ENCODE results near the gene PTPDC1.
"Not testable (repeated sequence)": the region's sequence is repeated elsewhere in the genome, so short reads cannot be mapped to it uniquely, and the experiment has no call there.

PTPDC1 gene

DNA sequence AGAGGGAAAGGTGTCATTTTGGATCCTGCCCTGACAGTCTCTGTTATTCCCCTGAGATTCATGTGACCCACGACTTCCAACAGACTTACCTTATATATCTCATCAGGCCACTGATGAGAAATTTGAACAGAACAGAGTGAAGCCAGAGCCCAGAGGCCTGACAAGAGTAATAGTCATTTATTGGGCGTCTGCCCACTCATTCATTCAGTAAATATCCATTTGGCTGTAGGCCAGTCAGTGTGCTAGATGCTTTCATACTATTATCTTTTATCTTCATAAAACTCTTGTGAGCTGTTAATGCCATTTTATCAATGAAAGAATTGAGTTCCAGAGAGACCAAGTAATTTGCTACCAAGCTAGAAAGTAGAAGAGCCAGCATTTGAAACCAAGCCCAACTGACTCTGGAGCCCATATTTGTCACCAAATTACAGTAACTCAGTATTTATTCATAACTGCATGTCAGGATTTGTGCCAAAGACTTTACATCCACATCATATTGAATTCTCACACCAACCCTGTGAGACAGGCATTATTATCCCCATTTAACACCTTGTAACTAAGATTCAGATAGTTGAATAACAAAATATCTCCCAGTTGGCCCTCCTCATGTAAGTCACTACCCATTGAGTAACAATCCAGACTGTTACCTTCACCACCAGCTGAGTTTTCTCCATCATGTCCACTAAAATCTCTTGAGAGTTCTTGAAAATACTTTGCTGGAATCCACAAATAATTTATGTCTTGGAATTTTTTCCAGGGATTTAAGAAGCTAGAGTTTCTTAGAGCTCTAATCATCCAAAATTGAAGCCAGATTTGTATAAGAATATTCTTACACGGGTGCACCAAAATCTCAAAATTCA, 2.5 kb downstream of the PTPDC1 start:
- DNase-seq (ENCODE audit: low read depth): no peak

DNA sequence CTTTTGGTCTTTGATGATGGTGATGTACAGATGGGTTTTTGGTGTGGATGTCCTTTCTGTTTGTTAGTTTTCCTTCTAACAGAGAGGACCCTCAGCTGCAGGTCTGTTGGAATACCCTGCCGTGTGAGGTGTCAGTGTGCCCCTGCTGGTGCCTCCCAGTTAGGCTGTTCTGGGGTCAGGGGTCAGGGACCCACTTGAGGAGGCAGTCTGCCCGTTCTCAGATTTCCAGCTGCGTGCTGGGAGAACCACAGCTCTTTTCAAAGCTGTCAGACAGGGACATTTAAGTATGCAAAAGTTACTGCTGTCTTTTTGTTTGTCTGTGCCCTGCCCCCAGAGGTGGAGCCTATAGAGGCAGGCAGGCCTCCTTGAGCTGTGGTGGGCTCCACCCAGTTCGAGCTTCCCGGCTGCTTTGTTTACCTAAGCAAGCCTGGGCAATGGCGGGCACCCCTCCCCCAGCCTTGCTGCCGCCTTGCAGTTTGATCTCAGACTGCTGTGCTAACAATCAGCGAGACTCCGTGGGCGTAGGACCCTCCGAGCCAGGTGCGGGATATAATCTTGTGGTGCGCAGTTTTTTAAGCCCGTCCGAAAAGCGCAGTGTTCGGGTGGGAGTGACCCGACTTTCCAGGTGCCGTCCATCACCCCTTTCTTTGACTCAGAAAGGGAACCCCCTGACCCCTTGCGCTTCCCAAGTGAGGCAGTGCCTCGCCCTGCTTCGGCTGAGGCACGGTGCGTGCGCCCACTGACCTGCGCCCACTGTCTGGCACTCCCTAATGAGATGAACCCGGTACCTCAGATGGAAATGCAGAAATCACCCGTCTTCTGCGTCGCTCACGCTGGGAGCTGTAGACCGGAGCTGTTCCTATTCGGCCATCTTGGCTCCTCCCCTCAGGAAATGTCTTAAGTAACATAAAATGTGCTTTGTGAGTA, 10.2 kb downstream of the PTPDC1 start:
- DNase-seq (ENCODE audit: low read depth): not testable (repeated sequence)

DNA sequence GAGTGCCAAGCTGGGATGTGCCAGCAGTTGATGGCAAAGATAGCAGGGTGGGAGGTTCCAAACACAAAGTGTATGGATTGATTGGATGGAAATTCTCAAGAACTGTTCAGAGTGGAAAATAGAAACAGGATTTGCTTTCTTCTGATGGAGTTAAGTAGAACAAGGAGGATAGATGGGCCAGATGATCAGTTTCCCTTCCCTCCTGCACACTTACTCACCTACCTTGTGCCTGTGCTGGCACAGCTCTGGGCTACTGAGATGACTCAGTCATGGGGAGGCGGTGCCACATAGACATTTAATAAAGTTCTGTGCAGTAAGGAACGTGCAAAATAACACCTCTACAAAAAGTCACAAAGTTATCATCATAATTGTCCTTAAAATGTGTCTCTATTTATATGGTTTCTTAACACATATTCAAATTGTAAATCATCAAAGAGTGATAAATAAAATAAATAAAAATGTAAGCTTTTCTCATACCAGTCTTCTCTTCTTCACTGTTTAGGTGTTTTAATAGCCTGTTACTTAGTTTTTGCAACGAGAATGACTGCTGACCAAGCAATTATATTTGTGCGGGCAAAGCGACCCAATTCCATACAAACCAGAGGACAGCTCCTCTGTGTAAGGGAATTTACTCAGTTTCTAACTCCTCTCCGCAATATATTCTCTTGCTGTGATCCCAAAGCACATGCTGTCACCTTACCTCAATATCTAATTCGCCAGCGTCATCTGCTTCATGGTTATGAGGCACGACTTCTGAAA, 12.7 kb downstream of the PTPDC1 start:
- no peak for DNase-seq (ENCODE audit: low read depth)

DNA sequence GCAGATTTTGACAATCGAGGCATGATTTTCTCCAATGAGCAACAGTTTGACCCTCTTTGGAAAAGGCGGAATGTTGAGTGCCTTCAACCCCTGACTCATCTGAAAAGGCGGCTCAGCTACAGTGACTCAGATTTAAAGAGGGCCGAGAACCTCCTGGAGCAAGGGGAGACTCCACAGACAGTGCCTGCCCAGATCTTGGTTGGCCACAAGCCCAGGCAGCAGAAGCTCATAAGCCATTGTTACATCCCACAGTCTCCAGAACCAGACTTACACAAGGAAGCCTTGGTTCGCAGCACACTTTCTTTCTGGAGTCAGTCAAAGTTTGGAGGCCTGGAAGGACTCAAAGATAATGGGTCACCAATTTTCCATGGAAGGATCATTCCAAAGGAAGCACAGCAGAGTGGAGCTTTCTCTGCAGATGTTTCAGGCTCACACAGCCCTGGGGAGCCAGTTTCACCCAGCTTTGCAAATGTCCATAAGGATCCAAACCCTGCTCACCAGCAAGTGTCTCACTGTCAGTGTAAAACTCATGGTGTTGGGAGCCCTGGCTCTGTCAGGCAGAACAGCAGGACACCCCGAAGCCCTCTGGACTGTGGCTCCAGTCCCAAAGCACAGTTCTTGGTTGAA, 13.6 kb downstream of the PTPDC1 start:
- DNase-seq (ENCODE audit: low read depth): no peak

DNA sequence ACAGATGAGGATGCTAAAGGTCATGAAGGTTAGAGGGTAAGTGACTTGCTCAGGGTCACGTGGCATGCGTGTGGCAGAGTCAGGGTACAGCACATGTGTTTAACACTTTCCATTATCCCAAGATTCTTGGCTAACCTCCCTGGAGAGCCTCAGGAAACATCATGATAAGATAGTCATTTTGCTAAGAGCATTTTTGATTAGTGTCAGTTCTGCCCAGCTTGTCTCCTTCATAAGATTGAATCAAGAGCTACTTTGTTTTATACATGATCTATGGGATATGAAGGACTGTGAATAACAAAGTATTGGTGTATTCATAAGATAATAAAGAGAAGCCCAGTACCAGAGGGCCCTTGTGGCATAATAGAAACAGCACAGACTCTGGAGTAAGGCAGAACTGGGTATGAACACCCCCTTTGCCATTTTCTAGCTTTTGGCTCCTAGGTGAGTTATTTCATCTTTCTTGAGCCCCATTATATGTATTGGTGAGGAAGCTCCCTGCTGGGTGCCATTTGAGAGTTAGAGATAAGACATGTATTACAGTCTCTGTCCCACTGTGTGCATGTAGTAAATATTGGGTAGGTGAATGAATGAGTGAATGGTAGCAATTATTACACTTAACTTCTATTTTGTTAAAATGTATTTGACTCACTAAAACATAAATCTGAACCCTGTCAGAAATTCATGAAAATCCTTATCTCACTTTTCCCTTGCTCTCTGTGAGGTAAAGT, 16.1 kb downstream of the PTPDC1 start:
- no peak for DNase-seq (ENCODE audit: low read depth)

DNA sequence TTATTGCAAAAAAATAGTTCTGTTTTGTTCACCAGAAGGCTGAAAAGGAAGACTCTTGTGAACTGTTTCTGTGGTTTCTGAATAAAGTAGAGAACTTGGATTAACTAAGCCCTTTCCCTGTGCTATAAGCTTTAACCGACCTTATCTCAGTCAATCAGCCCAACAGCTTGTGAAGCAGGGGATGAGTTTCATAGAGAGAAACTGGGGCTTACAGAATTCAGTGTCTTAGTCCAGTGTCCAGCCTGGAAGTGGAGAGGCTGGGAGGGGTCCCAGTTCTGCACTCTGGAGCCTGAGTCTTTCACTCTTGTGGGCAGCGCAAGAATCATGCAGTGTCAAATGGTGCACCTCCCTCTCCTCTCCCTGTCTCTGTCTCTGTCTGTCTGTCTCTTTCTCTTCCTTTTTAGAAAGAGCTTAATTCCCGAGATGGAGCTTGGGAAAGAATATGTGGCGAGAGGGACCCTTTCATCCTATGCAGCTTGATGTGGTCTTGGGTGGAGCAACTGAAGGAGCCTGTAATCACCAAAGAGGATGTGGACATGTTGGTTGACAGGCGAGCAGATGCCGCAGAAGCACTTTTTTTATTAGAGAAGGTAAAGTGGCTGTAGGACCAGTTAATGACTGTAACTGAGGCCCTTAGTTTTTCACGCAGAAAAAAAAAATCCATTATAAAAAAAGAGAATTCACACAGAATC, 17.0 kb downstream of the PTPDC1 start:
- DNase-seq (ENCODE audit: low read depth): no peak

DNA sequence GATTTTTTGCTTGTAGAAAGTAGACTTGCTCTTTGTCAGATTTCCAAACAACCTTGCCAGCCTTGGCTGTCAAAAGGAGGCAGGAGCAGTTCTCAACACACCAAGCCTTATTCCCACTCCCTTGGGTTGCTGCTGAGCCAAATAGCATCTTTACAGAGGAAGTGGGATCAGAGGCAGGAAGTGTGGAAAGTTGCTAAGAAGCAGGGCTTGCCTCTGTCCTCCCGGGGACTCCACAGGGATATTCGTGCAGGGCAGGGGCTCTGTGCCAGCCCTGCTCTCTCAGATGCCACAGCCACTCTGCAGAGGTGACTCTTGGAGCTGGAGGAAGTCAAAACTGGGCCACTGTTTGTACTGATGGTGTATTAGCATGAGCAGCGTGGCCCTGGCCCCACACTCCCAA, 24.3 kb downstream of the PTPDC1 start:
- DNase-seq (ENCODE audit: low read depth): no peak

DNA sequence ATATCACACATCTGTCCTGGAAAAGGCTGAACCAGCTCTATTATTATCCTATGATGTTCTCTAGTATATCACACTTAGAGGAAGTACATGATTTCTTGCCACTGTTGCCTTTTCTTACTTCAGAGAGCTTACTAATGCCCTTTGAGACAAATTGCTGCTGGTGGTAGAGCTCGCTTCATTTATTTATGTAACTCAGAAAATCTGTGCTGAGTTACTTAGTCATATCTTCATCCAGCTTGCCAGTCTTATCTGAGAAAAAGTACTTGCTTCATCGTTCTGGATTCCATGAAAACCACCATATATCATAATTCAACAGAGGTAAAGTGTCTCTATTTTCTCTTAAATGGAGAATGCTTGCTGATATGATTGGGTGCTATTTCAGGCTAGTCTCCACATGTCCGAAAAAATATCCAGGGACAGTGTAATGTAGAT, 26.6 kb downstream of the PTPDC1 start:
- DNase-seq (ENCODE audit: low read depth): no peak

DNA sequence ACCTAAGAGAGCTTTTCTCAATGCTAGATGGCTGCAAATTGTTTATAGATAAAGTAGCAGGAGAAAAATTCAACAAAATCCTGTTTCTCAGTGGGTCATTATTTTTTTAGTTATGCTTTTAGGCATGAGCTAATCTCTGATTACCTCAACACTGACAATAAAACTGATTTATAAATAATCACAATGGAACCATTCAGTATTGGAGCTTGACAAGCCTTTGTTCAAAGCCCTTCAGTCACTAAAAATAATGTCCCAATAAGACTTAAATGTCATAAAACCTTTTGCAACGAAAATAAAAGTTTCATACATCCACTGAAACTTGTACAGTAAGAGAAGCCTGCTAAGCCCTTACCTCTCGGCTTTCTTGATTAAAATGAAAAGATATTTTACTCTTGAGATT, 27.2 kb downstream of the PTPDC1 start:
- DNase-seq (ENCODE audit: low read depth): no peak

DNA sequence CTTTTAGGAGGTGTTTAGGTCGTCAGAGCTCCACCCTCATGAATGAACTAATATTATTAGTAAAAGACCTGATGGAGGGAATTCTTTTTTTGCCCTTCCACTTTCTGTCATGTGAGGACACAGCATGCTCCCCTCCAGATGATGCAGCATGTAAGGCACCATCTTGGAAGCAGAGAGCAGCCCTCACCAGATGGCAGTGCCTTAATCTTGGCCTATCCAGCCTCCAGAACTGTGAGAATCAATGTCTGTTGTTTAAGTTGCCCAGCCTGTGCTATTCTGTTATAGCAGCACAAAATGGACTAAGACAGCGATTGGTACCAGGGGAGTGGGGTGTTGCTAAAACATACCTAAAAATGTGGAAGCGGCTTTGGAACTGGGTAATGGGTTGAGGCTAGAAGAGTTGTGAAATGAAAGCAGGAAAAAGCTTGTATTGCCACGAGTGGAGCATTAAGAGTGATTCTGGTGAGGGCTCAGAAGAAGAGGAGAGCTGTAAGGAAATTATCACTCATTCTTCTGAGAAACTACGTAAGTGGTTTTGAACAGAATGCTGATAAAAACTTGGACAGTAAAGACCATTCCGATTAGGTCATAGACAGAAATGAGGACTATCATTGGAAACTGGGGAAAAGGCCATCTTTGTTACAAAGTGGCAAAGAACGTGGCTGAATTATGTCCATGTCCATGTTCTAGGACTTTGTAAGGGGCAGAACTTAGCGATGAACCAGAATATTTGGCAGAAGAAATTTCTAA, 28.6 kb downstream of the PTPDC1 start:
- no peak for DNase-seq (ENCODE audit: low read depth)

DNA sequence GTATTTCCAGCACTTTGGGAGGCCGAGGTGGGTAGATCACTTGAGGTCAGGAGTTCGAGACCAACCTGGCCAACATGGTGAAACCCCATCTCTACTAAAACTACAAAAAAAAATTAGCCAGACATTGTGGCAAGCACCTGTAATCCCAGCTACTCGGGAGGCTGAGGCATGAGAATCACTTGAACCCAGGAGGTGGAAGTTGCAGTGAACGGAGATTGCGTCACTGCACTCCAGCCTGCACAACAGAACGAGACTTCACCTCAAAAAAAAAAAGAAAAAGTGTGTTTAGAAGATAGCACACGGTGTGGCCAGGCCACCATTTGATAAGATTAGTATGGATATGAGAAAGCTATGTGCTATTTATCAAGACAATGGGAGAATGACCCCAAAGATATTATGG, 35.8 kb downstream of the PTPDC1 start:
- DNase-seq (ENCODE audit: low read depth): not testable (repeated sequence)

DNA sequence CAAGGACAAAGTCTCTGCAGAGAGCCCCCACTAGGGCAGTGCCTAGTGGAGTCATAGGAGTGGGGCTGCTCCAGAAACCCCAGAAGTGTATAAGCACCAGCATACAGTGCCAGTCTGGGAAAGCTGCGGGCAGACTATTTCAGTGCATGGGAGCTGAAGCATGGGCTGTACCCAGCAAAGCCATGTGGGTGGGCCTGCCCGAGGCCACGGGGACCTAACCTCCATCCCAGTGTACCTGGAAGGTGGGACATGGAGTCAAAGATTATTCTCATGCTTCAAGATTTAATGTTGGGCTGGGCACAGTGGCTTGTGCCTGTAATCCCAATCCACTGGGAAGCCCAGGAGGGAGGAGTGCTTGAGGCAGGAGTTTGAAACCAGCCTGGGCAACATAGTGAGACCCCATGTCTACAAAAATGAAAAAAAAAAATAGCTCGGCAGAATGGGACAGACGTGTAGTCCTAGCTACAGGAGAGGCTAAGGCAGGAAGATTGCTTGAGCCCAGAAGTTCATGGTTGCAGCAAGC, 36.7 kb downstream of the PTPDC1 start:
- DNase-seq (ENCODE audit: low read depth): no peak

DNA sequence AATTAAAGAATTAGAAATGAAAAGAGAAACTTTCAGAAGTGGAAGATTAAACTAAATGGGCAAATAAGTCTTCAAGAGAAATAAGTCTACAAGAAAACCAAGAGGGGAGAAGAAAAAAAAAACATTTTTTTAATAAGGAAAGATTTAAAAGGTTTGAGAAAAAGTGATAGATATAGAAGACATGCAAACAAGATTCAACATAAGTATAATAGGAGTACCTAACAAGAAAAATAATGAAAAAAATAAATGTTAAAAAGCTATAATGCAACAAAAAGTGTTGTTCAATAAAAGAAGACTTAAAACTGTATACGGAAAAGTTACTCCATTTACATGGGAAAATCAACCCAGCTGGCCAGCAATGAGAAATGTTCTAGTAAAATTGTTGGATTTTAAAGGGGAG, 42.6 kb downstream of the PTPDC1 start:
- DNase-seq (ENCODE audit: low read depth): no peak

DNA sequence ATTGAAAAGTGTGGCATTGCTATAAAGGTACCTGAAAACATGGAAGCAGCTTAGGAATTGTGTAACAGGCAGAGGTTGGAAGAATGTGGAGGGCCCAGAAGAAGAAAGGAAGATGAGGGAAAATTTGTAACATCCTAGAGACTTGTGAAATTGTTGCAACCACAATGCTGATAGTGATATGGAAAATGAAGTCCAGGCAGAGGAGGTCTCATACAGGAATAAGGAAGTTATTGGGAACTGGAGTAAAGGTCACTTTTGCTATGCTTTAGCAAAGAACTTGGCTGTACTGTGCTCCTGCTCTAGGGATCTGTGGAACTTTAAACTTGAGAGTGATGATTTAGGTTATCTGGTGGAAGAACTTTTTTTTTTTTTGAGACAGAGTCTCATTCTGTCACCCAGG, 43.5 kb downstream of the PTPDC1 start:
- no peak for DNase-seq (ENCODE audit: low read depth)

DNA sequence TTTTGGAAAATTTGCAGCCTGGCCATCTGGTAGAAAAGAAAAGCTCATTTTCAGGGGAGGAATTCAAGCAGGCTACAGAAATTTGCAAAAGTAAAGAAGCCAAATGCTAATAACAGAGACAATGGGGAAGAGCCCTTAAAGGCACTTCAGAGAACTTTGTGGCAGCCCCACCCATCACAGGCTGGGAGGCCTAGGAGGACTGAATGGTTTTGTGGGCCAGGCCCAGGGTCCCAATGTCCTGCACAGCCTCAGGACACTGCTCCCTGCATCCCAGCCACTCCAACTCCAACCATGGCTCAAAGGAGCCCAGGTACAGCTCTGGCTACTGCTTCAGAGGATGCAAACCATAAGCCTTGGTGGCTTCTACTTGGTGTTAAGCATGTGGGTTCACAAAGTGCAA, 44.3 kb downstream of the PTPDC1 start:
- DNase-seq (ENCODE audit: low read depth): no peak

DNA sequence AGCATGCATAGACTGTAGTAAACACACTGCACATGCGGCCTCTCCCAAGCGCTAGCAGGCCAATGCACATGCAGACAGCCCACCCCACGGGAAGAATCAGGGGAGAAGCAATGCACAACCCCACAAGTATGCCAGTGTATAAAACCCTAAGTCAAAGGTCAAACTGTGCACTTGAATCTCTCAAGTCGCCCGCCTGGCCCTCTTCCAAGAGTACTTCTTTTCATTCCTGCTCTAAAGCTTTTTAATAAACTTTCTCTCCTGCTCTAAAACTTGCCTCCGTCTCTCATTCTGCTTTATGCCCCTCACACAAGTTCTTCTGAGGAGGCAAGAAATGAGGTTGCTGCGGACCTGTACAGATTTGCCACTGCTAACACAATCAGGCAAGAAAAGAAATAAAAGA, 50.4 kb downstream of the PTPDC1 start:
- DNase-seq (ENCODE audit: low read depth): no peak

DNA sequence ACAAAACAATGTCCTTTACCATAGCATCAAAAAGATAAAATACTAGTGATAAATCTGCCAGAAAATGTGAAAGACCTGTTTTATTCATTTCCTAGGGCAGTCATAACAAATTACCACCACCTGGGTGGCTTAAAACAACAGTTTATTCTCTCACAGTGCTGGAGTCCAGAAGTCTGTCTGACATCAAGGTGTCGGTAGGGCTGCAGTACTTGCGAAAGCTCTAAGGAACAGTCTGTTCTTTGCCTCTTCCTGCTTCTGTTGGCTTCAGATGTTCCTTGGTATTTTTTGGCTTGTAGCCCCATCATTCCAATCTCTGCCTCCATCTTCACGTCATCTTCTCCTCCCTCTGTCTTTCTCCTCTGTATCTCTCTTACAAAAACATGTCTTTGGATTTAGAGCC, 51.0 kb downstream of the PTPDC1 start:
- no peak for DNase-seq (ENCODE audit: low read depth)

DNA sequence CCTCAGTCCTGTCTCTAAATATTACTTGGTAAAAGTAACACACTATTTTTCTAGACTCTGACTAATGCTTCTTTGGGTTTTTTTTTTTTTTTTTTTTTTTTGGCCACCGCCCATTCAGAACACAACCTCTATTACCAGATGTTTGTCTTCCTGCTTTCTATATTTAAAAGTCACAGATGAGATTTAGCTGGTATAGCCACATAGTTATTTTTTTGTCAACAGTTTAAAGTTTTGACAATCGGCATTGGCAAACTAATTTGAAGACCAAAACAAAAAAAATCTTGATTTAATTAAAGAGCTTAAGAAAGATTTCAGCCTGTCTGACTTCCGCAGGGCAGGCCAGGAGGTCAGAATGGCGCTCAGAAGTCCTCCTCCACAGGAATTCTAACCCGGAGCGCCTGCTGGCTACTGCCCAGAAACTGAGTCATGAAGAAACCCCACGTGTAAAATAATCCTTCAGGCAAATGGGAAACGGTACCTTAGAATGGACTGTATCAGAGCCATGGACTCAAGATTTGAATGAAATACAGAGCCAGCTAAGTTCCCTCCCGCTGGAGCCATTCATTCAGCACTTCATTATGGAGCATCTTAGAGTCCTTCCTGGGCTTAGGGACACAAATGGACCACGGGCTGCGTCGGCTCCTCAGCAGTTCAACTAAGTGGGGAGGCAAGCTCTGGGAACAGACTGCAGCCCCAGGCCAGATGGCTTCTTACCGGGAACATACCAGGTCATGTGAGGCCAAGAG, 55.6 kb downstream of the PTPDC1 start:
- DNase-seq (ENCODE audit: low read depth): no peak

DNA sequence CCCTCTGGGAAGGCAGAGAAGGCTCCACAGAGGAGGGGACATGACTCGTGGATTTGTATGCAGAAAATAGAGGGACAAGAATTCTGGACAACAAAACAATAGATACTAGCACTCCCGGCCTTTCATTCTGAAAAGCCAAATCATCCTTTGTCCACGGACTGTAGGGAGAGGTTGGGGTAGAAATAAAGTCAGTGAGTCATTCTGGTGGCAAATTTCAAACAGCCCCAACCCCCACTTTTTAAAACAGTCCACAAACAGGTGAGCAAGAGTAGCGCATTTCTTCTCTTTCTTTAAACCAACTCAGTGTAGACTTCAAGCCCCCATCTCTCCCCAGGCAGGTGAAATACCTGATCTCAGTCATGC, 56.1 kb downstream of the PTPDC1 start:
- DNase-seq (ENCODE audit: low read depth): no peak

Data from stimulated activated CD4-positive, alpha-beta T cell treated with anti-CD3 and anti-CD28 coated beads, Interleukin-2, amount 100 ng/mL, for 4 hours (primary cell).